Activated CD8-positive, alpha-beta T cell treated with anti-CD3 and anti-CD28 coated beads for 36 hours (primary cell): ENCODE results near the gene LACTB. TPM values are rescaled to one million over a fixed set of nuclear protein-coding genes. Genes with fewer than 3 reads are reported as not detected.
"Not testable (repeated sequence)": the region's sequence is repeated elsewhere in the genome, so short reads cannot be mapped to it uniquely, and the experiment has no call there.

Source experiments
- ATAC-seq: fragments of 200-7000 bp; cut with Tn5 transposase; one replicate; pipeline ENCODE4 v1.10.0; 2021; ENCODE audit warnings: mild to moderate bottlenecking, moderate library complexity
- CTCF ChIA-PET: fragments of 350-600 bp; sonication (Branson Sonifier 250); formaldehyde crosslinking; loops from one replicate; lab custom pipeline; 2021; ENCODE audit warnings: antibody characterized with exemption; lab: Charles Lee
- POLR2A ChIA-PET: fragments of 350-600 bp; sonication (Branson Sonifier 250); formaldehyde crosslinking; loops from one replicate; lab custom pipeline; 2021; ENCODE audit warnings: antibody characterized with exemption; lab: Charles Lee
- DNase-seq: peaks from one replicate; pipeline ENCODE4 v3.0.0-alpha.2; 2020
- H3K27ac Mint-ChIP-seq: one replicate; pipeline ENCODE4 v1.8.0; 2021; ENCODE audit warnings: mild to moderate bottlenecking, mixed read lengths
- H3K27me3 Mint-ChIP-seq: one replicate; pipeline ENCODE4 v1.8.0; 2021; ENCODE audit warnings: mixed read lengths
- H3K36me3 Mint-ChIP-seq: one replicate; pipeline ENCODE4 v1.8.0; 2021; ENCODE audit warnings: low read depth, mixed read lengths
- H3K4me1 Mint-ChIP-seq: one replicate; pipeline ENCODE4 v1.8.0; 2021; ENCODE audit warnings: low read depth, mixed read lengths
- H3K4me3 Mint-ChIP-seq: one replicate; pipeline ENCODE4 v1.8.0; 2021; ENCODE audit warnings: mild to moderate bottlenecking, moderate library complexity, mixed read lengths
- H3K9me3 Mint-ChIP-seq: one replicate; pipeline ENCODE4 v1.8.0; 2021; ENCODE audit warnings: mixed read lengths
- CTCF ChIP-seq: fragments of 200-600 bp; IDR thresholded peaks from one replicate; pipeline ENCODE4 v1.8.0; 2022; ENCODE audit warnings: antibody characterized with exemption, mild to moderate bottlenecking
- intact Hi-C: fragments of 100-400 bp; cut with micrococcal nuclease; formaldehyde crosslinking; loops from one replicate; pipeline ENCODE4 v1.10.0; 2022
- total RNA-seq, 2 experiments: library from RNA; stranded (reverse); gene quantifications; one replicate each; pipeline ENCODE4 v1.2.3, GENCODE V29; 2021

Gene LACTB
- total RNA-seq, 2 experiments from 2014 or later = 27.3 to 28.3 TPM

GRCh38 chr15:63091679-63092446 is 29.8 kb upstream of the LACTB start:
- no peak overlapping the region for H3K4me3 Mint-ChIP-seq
- no peak for DNase-seq
- POLR2A ChIA-PET = no interaction called here
- no peaks in the 10 kb centered on the region for H3K36me3 Mint-ChIP-seq
- ATAC-seq = no peak
- CTCF ChIA-PET = interaction anchor here (1.0 to 8.8 kb wide), 5 partner anchors 9 to 246 kb away, joined by 3 to 123 read pairs (median 5); no protein-coding TSS in a partner anchor
- no peaks in the 10 kb centered on the region for H3K9me3 Mint-ChIP-seq
- H3K27me3 Mint-ChIP-seq = no peaks in the 10 kb centered on the region
- intact Hi-C loops = loop anchor here (5.0 kb wide), 3 partner anchors 45 to 310 kb away; no protein-coding TSS in a partner anchor
- H3K27ac Mint-ChIP-seq = no peak overlapping the region
- no peak for TF ChIP-seq CTCF
- no peaks in the 10 kb centered on the region for H3K4me1 Mint-ChIP-seq

DNA sequence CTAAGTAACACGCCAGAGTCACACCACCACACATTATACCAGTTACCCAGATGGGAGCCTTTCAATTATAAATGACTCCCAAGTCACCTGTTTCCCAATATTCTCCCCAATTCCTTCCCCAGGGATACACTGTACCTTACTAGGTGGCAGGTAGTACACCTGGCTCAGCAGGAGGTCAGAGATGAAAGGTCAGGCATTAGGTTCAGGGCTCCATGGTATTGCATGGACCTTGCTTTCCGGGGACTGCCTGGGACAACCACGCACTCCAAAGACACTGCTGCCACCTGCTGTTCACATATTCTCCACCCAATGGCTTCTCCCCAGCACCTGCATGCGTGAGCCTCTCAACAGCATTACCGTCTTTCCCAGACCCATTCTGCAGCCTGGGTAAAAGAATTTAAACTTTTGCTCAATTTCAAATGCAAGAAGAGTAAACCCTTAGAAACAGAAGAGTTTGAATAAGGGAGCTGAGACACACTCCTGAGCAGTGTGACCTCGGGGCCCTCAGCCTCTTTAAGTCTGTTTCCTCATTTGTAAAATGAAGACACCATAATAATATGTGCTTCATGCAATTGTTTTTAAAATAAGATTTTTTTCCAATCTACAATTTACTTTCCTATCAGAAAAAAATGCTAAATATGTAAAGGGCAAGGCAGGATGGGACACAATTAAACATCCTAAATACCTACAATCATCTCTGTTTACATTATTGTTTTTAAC is 28.0 kb upstream of the LACTB start:
- peak; percentile 86 for TF ChIP-seq CTCF
- peaks cover 3% of the 10 kb centered on the region for H3K4me1 Mint-ChIP-seq
- intact Hi-C loops = loop anchor here (5.0 kb wide), 3 partner anchors 46 to 311 kb away; no protein-coding TSS in a partner anchor
- ChIA-PET POLR2A (interaction anchor here (0.7 kb wide), 1 partner anchor 75 kb away, joined by 5 read pairs; no protein-coding TSS in a partner anchor), CTCF (interaction anchor here (0.6 to 8.8 kb wide), 36 partner anchors 9 to 621 kb away, joined by 3 to 123 read pairs (median 4); no protein-coding TSS in a partner anchor)
- no peaks in the 10 kb centered on the region for H3K36me3 Mint-ChIP-seq
- H3K27ac Mint-ChIP-seq = no peak overlapping the region
- no peaks in the 10 kb centered on the region for H3K27me3 Mint-ChIP-seq
- no peak overlapping the region for H3K4me3 Mint-ChIP-seq
- peak; percentile 89 for ATAC-seq
- H3K9me3 Mint-ChIP-seq = no peaks in the 10 kb centered on the region
- peak; percentile 87 for DNase-seq

GRCh38 chr15:63094495-63094931 is 27.1 kb upstream of the LACTB start:
- POLR2A ChIA-PET = no interaction called here
- no peak for TF ChIP-seq CTCF
- CTCF ChIA-PET = interaction anchor here (0.8 to 8.8 kb wide), 29 partner anchors 9 to 622 kb away, joined by 3 to 123 read pairs (median 4); no protein-coding TSS in a partner anchor
- ATAC-seq (no peak), DNase-seq (no peak)
- intact Hi-C loops = loop anchor here (5.0 kb wide), 3 partner anchors 47 to 312 kb away; no protein-coding TSS in a partner anchor
- no peak overlapping the region for H3K4me3 Mint-ChIP-seq
- no peaks in the 10 kb centered on the region for H3K27me3 Mint-ChIP-seq
- H3K9me3 Mint-ChIP-seq = no peaks in the 10 kb centered on the region
- H3K4me1 Mint-ChIP-seq = peaks cover 3% of the 10 kb centered on the region
- H3K27ac Mint-ChIP-seq = no peak overlapping the region
- no peaks in the 10 kb centered on the region for H3K36me3 Mint-ChIP-seq

DNA sequence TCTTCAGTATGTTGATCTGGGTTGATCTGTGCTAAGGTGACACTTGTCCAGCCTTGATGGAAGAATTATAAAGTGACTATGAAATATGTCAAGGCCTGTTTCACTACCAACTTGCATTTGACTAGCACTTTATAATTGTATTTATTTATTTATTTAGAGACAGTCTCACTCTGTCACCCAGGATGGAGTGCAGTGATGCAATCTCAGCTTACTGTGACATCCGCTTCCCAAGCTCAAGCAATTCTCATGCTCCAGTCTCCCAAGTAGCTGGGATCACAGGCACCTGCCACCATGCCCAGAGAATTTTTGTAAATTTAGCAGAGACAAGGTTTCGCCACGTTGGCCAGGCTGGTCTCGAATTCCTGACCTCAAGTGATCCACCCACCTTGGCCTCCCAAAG is 25.5 kb upstream of the LACTB start:
- H3K4me3 Mint-ChIP-seq = no peak overlapping the region
- POLR2A ChIA-PET = no interaction called here
- H3K27me3 Mint-ChIP-seq = no peaks in the 10 kb centered on the region
- no peaks in the 10 kb centered on the region for H3K9me3 Mint-ChIP-seq
- no peaks in the 10 kb centered on the region for H3K36me3 Mint-ChIP-seq
- no peak overlapping the region for H3K27ac Mint-ChIP-seq
- CTCF ChIA-PET = interaction anchor here (8.8 kb wide), 1 partner anchor 49 kb away, joined by 123 read pairs; no protein-coding TSS in a partner anchor
- TF ChIP-seq CTCF = no peak
- ATAC-seq (no peak), DNase-seq (no peak)
- intact Hi-C loops = no loop called here
- peaks cover 3% of the 10 kb centered on the region for H3K4me1 Mint-ChIP-seq

- H3K36me3 Mint-ChIP-seq, CTCF ChIA-PET, H3K9me3 Mint-ChIP-seq, H3K4me1 Mint-ChIP-seq, H3K27ac Mint-ChIP-seq, intact Hi-C loops, POLR2A ChIA-PET, H3K27me3 Mint-ChIP-seq, H3K4me3 Mint-ChIP-seq, DNase-seq, ATAC-seq: not testable (repeated sequence)
Observed at GRCh38 chr15:63098901-63099300, 22.8 kb upstream of the LACTB start.

DNA sequence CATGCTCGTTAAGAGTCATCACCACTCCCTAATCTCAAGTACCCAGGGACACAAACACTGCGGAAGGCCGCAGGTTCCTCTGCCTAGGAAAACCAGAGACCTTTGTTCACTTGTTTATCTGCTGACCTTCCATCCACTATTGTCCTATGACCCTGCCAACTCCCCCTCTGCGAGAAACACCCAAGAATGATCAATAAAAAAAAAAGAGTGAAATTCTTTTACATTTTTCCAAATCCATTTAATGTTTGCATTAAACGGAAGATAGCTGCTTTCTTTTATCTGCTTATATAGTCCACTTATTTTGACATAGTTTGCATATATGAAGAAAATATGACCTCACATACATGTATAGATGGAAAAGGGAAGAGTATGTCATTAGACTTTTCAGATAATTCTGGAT is 22.1 kb upstream of the LACTB start:
- H3K27ac Mint-ChIP-seq, H3K27me3 Mint-ChIP-seq, intact Hi-C loops: not testable (repeated sequence)

More for the DNA sequence above, 22.1 kb upstream of the LACTB start:
- DNase-seq, CTCF ChIA-PET, H3K4me3 Mint-ChIP-seq, H3K36me3 Mint-ChIP-seq, ATAC-seq, H3K9me3 Mint-ChIP-seq, POLR2A ChIA-PET, H3K4me1 Mint-ChIP-seq: not testable (repeated sequence)
